GM21390 (cell line): ENCODE results near the gene WWOX.
"Not testable (repeated sequence)": the region's sequence is repeated elsewhere in the genome, so short reads cannot be mapped to it uniquely, and the experiment has no call there.

ENCODE experiments used
- ATAC-seq: cut with Tn5 transposase; IDR thresholded peaks from one replicate; pipeline ENCODE4 v1.9.1; 2021; ENCODE audit not compliant: unreplicated experiment

Gene WWOX

GRCh38 chr16:79019431-79019830 lies 920.0 kb downstream of the WWOX start:
- ATAC-seq: no peak

GRCh38 chr16:79021991-79022630 lies 922.7 kb downstream of the WWOX start:
- ATAC-seq: no peak

GRCh38 chr16:79026117-79026516 lies 926.7 kb downstream of the WWOX start:
- no peak for ATAC-seq

GRCh38 chr16:79036541-79036940 lies 937.1 kb downstream of the WWOX start:
- ATAC-seq: no peak

GRCh38 chr16:79037521-79038373 lies 938.3 kb downstream of the WWOX start:
- no peak for ATAC-seq

GRCh38 chr16:79041206-79041605 lies 941.8 kb downstream of the WWOX start:
- ATAC-seq: no peak

- no peak for ATAC-seq
Observed at GRCh38 chr16:79042141-79042540, 942.7 kb downstream of the WWOX start.

- no peak for ATAC-seq
Observed at GRCh38 chr16:79042886-79043285, 943.4 kb downstream of the WWOX start.

GRCh38 chr16:79045191-79045590 lies 945.7 kb downstream of the WWOX start:
- ATAC-seq: no peak

- ATAC-seq: no peak
Observed at GRCh38 chr16:79047337-79047736, 947.9 kb downstream of the WWOX start.

GRCh38 chr16:79049040-79049439 lies 949.6 kb downstream of the WWOX start:
- no peak for ATAC-seq

GRCh38 chr16:79050063-79050462 lies 950.6 kb downstream of the WWOX start:
- no peak for ATAC-seq

GRCh38 chr16:79051313-79051712 lies 951.9 kb downstream of the WWOX start:
- no peak for ATAC-seq

GRCh38 chr16:79052198-79052597 lies 952.7 kb downstream of the WWOX start:
- not testable (repeated sequence) for ATAC-seq

GRCh38 chr16:79053577-79053976 lies 954.1 kb downstream of the WWOX start:
- no peak for ATAC-seq

GRCh38 chr16:79054211-79054984 lies 954.9 kb downstream of the WWOX start:
- no peak for ATAC-seq

GRCh38 chr16:79055251-79055970 lies 956.0 kb downstream of the WWOX start:
- ATAC-seq: no peak

GRCh38 chr16:79061181-79061580 lies 961.7 kb downstream of the WWOX start:
- no peak for ATAC-seq

GRCh38 chr16:79062336-79062735 lies 962.9 kb downstream of the WWOX start:
- no peak for ATAC-seq

- ATAC-seq: no peak
Observed at GRCh38 chr16:79062821-79063220, 963.4 kb downstream of the WWOX start.
